Measurements from ENCODE around the gene GPC6.

The GPC6 gene

GRCh38 chr13:93723316-93723715 is 496.7 kb downstream of the GPC6 start:
- Histone ChIP-seq H3K4me2 (ENCODE audit: low read depth, low read length, poor library complexity, severe bottlenecking) (no peak overlapping the region), H2AFZ (ENCODE audit: low read length) (no peak overlapping the region), H3K4me3 (ENCODE audit: low read length, poor library complexity, severe bottlenecking) (no peak overlapping the region)

GRCh38 chr13:93724187-93724586 is 497.6 kb downstream of the GPC6 start:
- TF ChIP-seq CTCF (conservative IDR thresholded peaks at IDR 0.05; ENCODE audit: low read length) (no peak), EZH2phosphoT487 (IDR thresholded peaks at IDR 0.05; ENCODE audit: borderline replicate concordance) (no peak)
- Histone ChIP-seq H2AFZ (ENCODE audit: low read length) (no peak overlapping the region), H3K4me2 (ENCODE audit: low read depth, low read length, poor library complexity, severe bottlenecking) (no peak overlapping the region), H3K4me3 (ENCODE audit: low read length, poor library complexity, severe bottlenecking) (no peak overlapping the region), H3K9ac (ENCODE audit: low read depth, low read length, poor library complexity, severe bottlenecking) (no peak overlapping the region), H4K20me1 (ENCODE audit: insufficient read depth, low read length, poor library complexity, severe bottlenecking) (no peaks in the 10 kb centered on the region), H3F3A (ENCODE audit: low read depth) (no peaks in the 10 kb centered on the region), H3K4me1 (ENCODE audit: insufficient read depth, low read length, poor library complexity, severe bottlenecking) (peaks cover 4% of the 10 kb centered on the region), H3K79me2 (ENCODE audit: insufficient read depth, low read length) (no peaks in the 10 kb centered on the region), H3K36me3 (ENCODE audit: insufficient read depth, low read length) (no peaks in the 10 kb centered on the region), H3K9me3 (ENCODE audit: insufficient read depth, low read depth, low read length) (no peaks in the 10 kb centered on the region), H3K27me3 (ENCODE audit: insufficient read depth, low read length, poor library complexity, severe bottlenecking) (no peaks in the 10 kb centered on the region), H3K9me2 (replicated peaks; ENCODE audit: low read depth, low read length) (no peaks in the 10 kb centered on the region)

More at GRCh38 chr13:93723316-93723715, 496.7 kb downstream of the GPC6 start:
- H3K9ac ChIP-seq (ENCODE audit: low read depth, low read length, poor library complexity, severe bottlenecking): no peak overlapping the region
- no peaks in the 10 kb centered on the region for H3K36me3 ChIP-seq (ENCODE audit: insufficient read depth, low read length)
- H3K9me3 ChIP-seq (ENCODE audit: insufficient read depth, low read depth, low read length): no peaks in the 10 kb centered on the region
- no peaks in the 10 kb centered on the region for H3K79me2 ChIP-seq (ENCODE audit: insufficient read depth, low read length)
- H3K9me2 ChIP-seq (replicated peaks; ENCODE audit: low read depth, low read length): no peaks in the 10 kb centered on the region
- no peaks in the 10 kb centered on the region for H4K20me1 ChIP-seq (ENCODE audit: insufficient read depth, low read length, poor library complexity, severe bottlenecking)
- no peaks in the 10 kb centered on the region for H3K27me3 ChIP-seq (ENCODE audit: insufficient read depth, low read length, poor library complexity, severe bottlenecking)
- TF ChIP-seq EZH2phosphoT487 (IDR thresholded peaks at IDR 0.05; ENCODE audit: borderline replicate concordance): no peak
- H3F3A ChIP-seq (ENCODE audit: low read depth): no peaks in the 10 kb centered on the region
- peaks cover 4% of the 10 kb centered on the region for H3K4me1 ChIP-seq (ENCODE audit: insufficient read depth, low read length, poor library complexity, severe bottlenecking)

- no peaks in the 10 kb centered on the region for H3K9me2 ChIP-seq (replicated peaks; ENCODE audit: low read depth, low read length)
- H3K9ac ChIP-seq (ENCODE audit: low read depth, low read length, poor library complexity, severe bottlenecking): no peak overlapping the region
- no peak overlapping the region for H3K4me2 ChIP-seq (ENCODE audit: low read depth, low read length, poor library complexity, severe bottlenecking)
- no peak overlapping the region for H2AFZ ChIP-seq (ENCODE audit: low read length)
- H3K27me3 ChIP-seq (ENCODE audit: insufficient read depth, low read length, poor library complexity, severe bottlenecking): no peaks in the 10 kb centered on the region
- no peaks in the 10 kb centered on the region for H3F3A ChIP-seq (ENCODE audit: low read depth)
- H3K36me3 ChIP-seq (ENCODE audit: insufficient read depth, low read length): no peaks in the 10 kb centered on the region
- no peak overlapping the region for H3K4me3 ChIP-seq (ENCODE audit: low read length, poor library complexity, severe bottlenecking)
- no peaks in the 10 kb centered on the region for H4K20me1 ChIP-seq (ENCODE audit: insufficient read depth, low read length, poor library complexity, severe bottlenecking)
- H3K79me2 ChIP-seq (ENCODE audit: insufficient read depth, low read length): no peaks in the 10 kb centered on the region
- no peak for TF ChIP-seq CTCF (conservative IDR thresholded peaks at IDR 0.05; ENCODE audit: low read length)
- TF ChIP-seq EZH2phosphoT487 (IDR thresholded peaks at IDR 0.05; ENCODE audit: borderline replicate concordance): no peak
- H3K9me3 ChIP-seq (ENCODE audit: insufficient read depth, low read depth, low read length): 0 out of 2 replicates have a peak, but pooled peaks cover 3% of the 10 kb centered on the region
- H3K4me1 ChIP-seq (ENCODE audit: insufficient read depth, low read length, poor library complexity, severe bottlenecking): peaks cover 4% of the 10 kb centered on the region
These were observed 499.8 kb downstream of the GPC6 start for GRCh38 chr13:93726173-93726957.
